ENCODE measurements around the gene MTR.

The MTR gene

GRCh38 chr1:236922190-236922589 is 127.1 kb downstream of the MTR start:
- Histone ChIP-seq H3K4me1 (ENCODE audit: control insufficient read depth, insufficient read depth, low read length, poor library complexity, severe bottlenecking) (no peaks in the 10 kb centered on the region), H3K4me3 (ENCODE audit: extremely low read depth, insufficient read depth, low read length, poor library complexity, severe bottlenecking) (no peak overlapping the region), H3K9me3 (ENCODE audit: control insufficient read depth, low read length) (no peaks in the 10 kb centered on the region), H3K36me3 (ENCODE audit: control insufficient read depth, insufficient read depth, low read length) (no peaks in the 10 kb centered on the region), H3K27ac (ENCODE audit: low read depth, low read length, severe bottlenecking) (no peak overlapping the region)
- WGBS, 2 experiments (ENCODE audit: insufficient coverage in 2 of 2) = 100% methylated on average over 2 of the region's 2 CpGs

- WGBS, 2 experiments (ENCODE audit: insufficient coverage in 2 of 2) = 90 to 92% methylated on average over 2 to 4 of the region's 4 CpGs
- H3K4me1 ChIP-seq (ENCODE audit: control insufficient read depth, insufficient read depth, low read length, poor library complexity, severe bottlenecking) = no peaks in the 10 kb centered on the region
- H3K27ac ChIP-seq (ENCODE audit: low read depth, low read length, severe bottlenecking) = no peak overlapping the region
- H3K9me3 ChIP-seq (ENCODE audit: control insufficient read depth, low read length) = no peaks in the 10 kb centered on the region
- no peak overlapping the region for H3K4me3 ChIP-seq (ENCODE audit: extremely low read depth, insufficient read depth, low read length, poor library complexity, severe bottlenecking)
- no peaks in the 10 kb centered on the region for H3K36me3 ChIP-seq (ENCODE audit: control insufficient read depth, insufficient read depth, low read length)
Measured at GRCh38 chr1:236925386-236925785, 130.3 kb downstream of the MTR start.

DNA sequence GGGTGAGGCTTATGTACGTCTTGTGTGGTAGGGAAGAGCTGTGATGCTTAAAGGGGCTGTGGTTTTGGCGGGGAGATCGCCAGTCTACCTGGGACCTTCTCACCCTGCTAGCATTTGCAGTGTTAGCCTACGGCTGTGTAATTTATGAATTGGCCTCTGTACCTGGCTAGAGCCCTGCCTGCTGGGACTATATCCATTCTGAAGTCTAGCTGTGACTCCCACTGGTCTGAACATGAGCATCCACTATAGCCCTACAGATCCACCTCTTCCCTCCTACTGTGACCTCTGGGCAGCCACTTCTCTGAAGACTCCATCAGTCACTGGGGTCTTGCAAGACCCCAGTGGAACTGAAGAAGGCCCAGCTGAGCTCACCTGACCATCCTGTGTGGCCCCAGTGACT is 135.4 kb downstream of the MTR start:
- Histone ChIP-seq H3K9me3 (ENCODE audit: control insufficient read depth, low read length) (no peaks in the 10 kb centered on the region), H3K4me3 (ENCODE audit: extremely low read depth, insufficient read depth, low read length, poor library complexity, severe bottlenecking) (no peak overlapping the region), H3K27ac (ENCODE audit: low read depth, low read length, severe bottlenecking) (no peak overlapping the region), H3K4me1 (ENCODE audit: control insufficient read depth, insufficient read depth, low read length, poor library complexity, severe bottlenecking) (no peaks in the 10 kb centered on the region), H3K36me3 (ENCODE audit: control insufficient read depth, insufficient read depth, low read length) (no peaks in the 10 kb centered on the region)
- 85 to 93% methylated on average over 3 to 4 of the region's 4 CpGs for WGBS, 2 experiments (ENCODE audit: insufficient coverage in 2 of 2)

DNA sequence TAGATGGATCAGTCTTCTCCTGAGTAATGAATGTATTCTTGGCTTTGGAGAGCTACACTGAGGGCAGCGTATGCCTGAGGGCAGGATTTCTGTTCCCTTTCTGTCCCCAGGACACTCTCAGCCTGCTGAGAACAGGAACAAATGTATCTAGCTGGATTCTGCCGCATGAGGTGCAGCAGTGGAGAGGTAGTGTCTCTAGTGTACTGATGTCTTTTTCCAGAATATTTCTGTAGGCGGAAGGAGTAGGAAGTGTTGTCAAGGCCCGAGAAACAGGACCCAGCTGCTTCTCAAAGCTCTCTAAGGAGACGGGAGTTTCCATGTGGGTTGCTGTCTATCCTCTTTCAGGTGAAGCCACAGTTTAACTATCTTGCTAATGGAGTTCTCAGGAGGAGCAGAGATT is 143.7 kb downstream of the MTR start:
- WGBS, 2 experiments (ENCODE audit: insufficient coverage in 2 of 2) = 85 to 87% methylated on average over 4 to 5 of the region's 5 CpGs
- no peak overlapping the region for H3K27ac ChIP-seq (ENCODE audit: low read depth, low read length, severe bottlenecking)
- H3K9me3 ChIP-seq (ENCODE audit: control insufficient read depth, low read length) = no peaks in the 10 kb centered on the region
- H3K4me1 ChIP-seq (ENCODE audit: control insufficient read depth, insufficient read depth, low read length, poor library complexity, severe bottlenecking) = no peaks in the 10 kb centered on the region
- no peak overlapping the region for H3K4me3 ChIP-seq (ENCODE audit: extremely low read depth, insufficient read depth, low read length, poor library complexity, severe bottlenecking)
- no peaks in the 10 kb centered on the region for H3K36me3 ChIP-seq (ENCODE audit: control insufficient read depth, insufficient read depth, low read length)

GRCh38 chr1:236942431-236942830 is 147.3 kb downstream of the MTR start:
- no peak overlapping the region for H3K27ac ChIP-seq (ENCODE audit: low read depth, low read length, severe bottlenecking)
- H3K4me1 ChIP-seq (ENCODE audit: control insufficient read depth, insufficient read depth, low read length, poor library complexity, severe bottlenecking) = no peaks in the 10 kb centered on the region
- H3K4me3 ChIP-seq (ENCODE audit: extremely low read depth, insufficient read depth, low read length, poor library complexity, severe bottlenecking) = no peak overlapping the region
- H3K36me3 ChIP-seq (ENCODE audit: control insufficient read depth, insufficient read depth, low read length) = no peaks in the 10 kb centered on the region
- H3K9me3 ChIP-seq (ENCODE audit: control insufficient read depth, low read length) = no peaks in the 10 kb centered on the region

GRCh38 chr1:236944556-236944955 is 149.5 kb downstream of the MTR start:
- Histone ChIP-seq H3K4me1 (ENCODE audit: control insufficient read depth, insufficient read depth, low read length, poor library complexity, severe bottlenecking) (no peaks in the 10 kb centered on the region), H3K9me3 (ENCODE audit: control insufficient read depth, low read length) (no peaks in the 10 kb centered on the region), H3K4me3 (ENCODE audit: extremely low read depth, insufficient read depth, low read length, poor library complexity, severe bottlenecking) (no peak overlapping the region), H3K36me3 (ENCODE audit: control insufficient read depth, insufficient read depth, low read length) (no peaks in the 10 kb centered on the region), H3K27ac (ENCODE audit: low read depth, low read length, severe bottlenecking) (no peak overlapping the region)
- WGBS, 2 experiments (ENCODE audit: insufficient coverage in 2 of 2) = no CpG with 5 or more reads among the region's 2 CpGs

GRCh38 chr1:236945002-236945401 is 149.9 kb downstream of the MTR start:
- no peak overlapping the region for H3K4me3 ChIP-seq (ENCODE audit: extremely low read depth, insufficient read depth, low read length, poor library complexity, severe bottlenecking)
- H3K9me3 ChIP-seq (ENCODE audit: control insufficient read depth, low read length) = no peaks in the 10 kb centered on the region
- H3K27ac ChIP-seq (ENCODE audit: low read depth, low read length, severe bottlenecking) = no peak overlapping the region
- no peaks in the 10 kb centered on the region for H3K4me1 ChIP-seq (ENCODE audit: control insufficient read depth, insufficient read depth, low read length, poor library complexity, severe bottlenecking)
- H3K36me3 ChIP-seq (ENCODE audit: control insufficient read depth, insufficient read depth, low read length) = no peaks in the 10 kb centered on the region
- WGBS, 2 experiments (ENCODE audit: insufficient coverage in 2 of 2) = no CpG with 5 or more reads among the region's 3 CpGs

- Histone ChIP-seq H3K4me1 (ENCODE audit: control insufficient read depth, insufficient read depth, low read length, poor library complexity, severe bottlenecking) (no peaks in the 10 kb centered on the region), H3K36me3 (ENCODE audit: control insufficient read depth, insufficient read depth, low read length) (no peaks in the 10 kb centered on the region)
Measured at GRCh38 chr1:236947794-236948193, 152.7 kb downstream of the MTR start.

GRCh38 chr1:236948381-236948780 is 153.3 kb downstream of the MTR start:
- Histone ChIP-seq H3K4me1 (ENCODE audit: control insufficient read depth, insufficient read depth, low read length, poor library complexity, severe bottlenecking) (no peaks in the 10 kb centered on the region), H3K4me3 (ENCODE audit: extremely low read depth, insufficient read depth, low read length, poor library complexity, severe bottlenecking) (no peak overlapping the region), H3K36me3 (ENCODE audit: control insufficient read depth, insufficient read depth, low read length) (no peaks in the 10 kb centered on the region), H3K27ac (ENCODE audit: low read depth, low read length, severe bottlenecking) (no peak overlapping the region), H3K9me3 (ENCODE audit: control insufficient read depth, low read length) (no peaks in the 10 kb centered on the region)
- 93% methylated on average over 4 of the region's 4 CpGs for WGBS, 2 experiments (ENCODE audit: insufficient coverage in 2 of 2)

More at GRCh38 chr1:236947794-236948193, 152.7 kb downstream of the MTR start:
- Histone ChIP-seq H3K27ac (ENCODE audit: low read depth, low read length, severe bottlenecking) (no peak overlapping the region), H3K4me3 (ENCODE audit: extremely low read depth, insufficient read depth, low read length, poor library complexity, severe bottlenecking) (no peak overlapping the region), H3K9me3 (ENCODE audit: control insufficient read depth, low read length) (no peaks in the 10 kb centered on the region)
- 73 to 81% methylated on average over 4 to 6 of the region's 8 CpGs for WGBS, 2 experiments (ENCODE audit: insufficient coverage in 2 of 2)

- Histone ChIP-seq H3K9me3 (ENCODE audit: control insufficient read depth, low read length) (no peaks in the 10 kb centered on the region), H3K27ac (ENCODE audit: low read depth, low read length, severe bottlenecking) (no peak overlapping the region), H3K4me1 (ENCODE audit: control insufficient read depth, insufficient read depth, low read length, poor library complexity, severe bottlenecking) (no peaks in the 10 kb centered on the region), H3K36me3 (ENCODE audit: control insufficient read depth, insufficient read depth, low read length) (no peaks in the 10 kb centered on the region), H3K4me3 (ENCODE audit: extremely low read depth, insufficient read depth, low read length, poor library complexity, severe bottlenecking) (no peak overlapping the region)
- 69 to 77% methylated on average over 4 to 6 of the region's 6 CpGs for WGBS, 2 experiments (ENCODE audit: insufficient coverage in 2 of 2)
Measured at GRCh38 chr1:236948996-236949395, 153.9 kb downstream of the MTR start.

DNA sequence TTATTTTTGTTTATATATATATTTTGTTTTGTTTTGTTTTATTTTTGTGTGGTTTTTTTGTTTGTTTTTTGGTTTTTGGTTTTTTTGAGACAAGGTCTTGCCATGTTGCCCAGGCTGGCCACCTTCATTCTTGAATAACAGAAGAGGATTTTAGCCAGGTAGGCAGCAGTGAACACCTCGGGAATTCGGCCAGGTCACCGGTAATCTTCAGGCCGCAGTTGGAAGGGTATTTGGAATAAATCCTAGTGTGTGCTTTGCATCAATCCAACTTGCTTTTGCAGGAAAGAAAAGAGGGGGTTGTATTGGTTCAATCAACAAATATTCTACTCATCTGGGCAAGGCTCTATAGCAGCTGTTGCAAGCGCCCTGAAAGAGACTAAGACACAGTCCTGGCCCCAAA is 155.3 kb downstream of the MTR start:
- Histone ChIP-seq H3K36me3 (ENCODE audit: control insufficient read depth, insufficient read depth, low read length) (no peaks in the 10 kb centered on the region), H3K4me3 (ENCODE audit: extremely low read depth, insufficient read depth, low read length, poor library complexity, severe bottlenecking) (no peak overlapping the region), H3K4me1 (ENCODE audit: control insufficient read depth, insufficient read depth, low read length, poor library complexity, severe bottlenecking) (no peaks in the 10 kb centered on the region), H3K27ac (ENCODE audit: low read depth, low read length, severe bottlenecking) (no peak overlapping the region), H3K9me3 (ENCODE audit: control insufficient read depth, low read length) (no peaks in the 10 kb centered on the region)
- WGBS, 2 experiments (ENCODE audit: insufficient coverage in 2 of 2) = 90% methylated on average over 4 of the region's 5 CpGs; no CpG with 5 or more reads in 1 of the 2 experiments

- 76 to 79% methylated on average over 3 to 5 of the region's 7 CpGs for WGBS, 2 experiments (ENCODE audit: insufficient coverage in 2 of 2)
- H3K4me3 ChIP-seq (ENCODE audit: extremely low read depth, insufficient read depth, low read length, poor library complexity, severe bottlenecking) = no peak overlapping the region
- H3K9me3 ChIP-seq (ENCODE audit: control insufficient read depth, low read length) = no peaks in the 10 kb centered on the region
- no peaks in the 10 kb centered on the region for H3K36me3 ChIP-seq (ENCODE audit: control insufficient read depth, insufficient read depth, low read length)
- H3K4me1 ChIP-seq (ENCODE audit: control insufficient read depth, insufficient read depth, low read length, poor library complexity, severe bottlenecking) = no peaks in the 10 kb centered on the region
- no peak overlapping the region for H3K27ac ChIP-seq (ENCODE audit: low read depth, low read length, severe bottlenecking)
Measured at GRCh38 chr1:236951672-236952071, 156.6 kb downstream of the MTR start.

Measured in mesodermal cell (in vitro differentiated cells).